KOPT-K1 (cell line): ENCODE results near the gene PUS7.
"Not testable (repeated sequence)": the region's sequence is repeated elsewhere in the genome, so short reads cannot be mapped to it uniquely, and the experiment has no call there.

Source experiments
- H3K27ac ChIP-seq: fragments of 200-600 bp; sonication (generic); 2 replicates; pipeline ENCODE4 v1.5.1; 2016; ENCODE audit warnings: antibody characterized with exemption, mild to moderate bottlenecking, low read depth, low read length; ENCODE audit not compliant: poor library complexity, severe bottlenecking
- H3K36me3 ChIP-seq: fragments of 200-600 bp; sonication (generic); 2 replicates; pipeline ENCODE4 v1.5.1; 2017; ENCODE audit warnings: antibody characterized with exemption, mild to moderate bottlenecking, low read length, moderate library complexity; ENCODE audit not compliant: insufficient read depth
- H3K9me3 ChIP-seq: fragments of 200-600 bp; sonication (generic); 2 replicates; pipeline ENCODE4 v1.5.1; 2017; ENCODE audit warnings: antibody characterized with exemption, low read length, mild to moderate bottlenecking; ENCODE audit not compliant: insufficient read depth, poor library complexity, severe bottlenecking

PUS7 gene

DNA sequence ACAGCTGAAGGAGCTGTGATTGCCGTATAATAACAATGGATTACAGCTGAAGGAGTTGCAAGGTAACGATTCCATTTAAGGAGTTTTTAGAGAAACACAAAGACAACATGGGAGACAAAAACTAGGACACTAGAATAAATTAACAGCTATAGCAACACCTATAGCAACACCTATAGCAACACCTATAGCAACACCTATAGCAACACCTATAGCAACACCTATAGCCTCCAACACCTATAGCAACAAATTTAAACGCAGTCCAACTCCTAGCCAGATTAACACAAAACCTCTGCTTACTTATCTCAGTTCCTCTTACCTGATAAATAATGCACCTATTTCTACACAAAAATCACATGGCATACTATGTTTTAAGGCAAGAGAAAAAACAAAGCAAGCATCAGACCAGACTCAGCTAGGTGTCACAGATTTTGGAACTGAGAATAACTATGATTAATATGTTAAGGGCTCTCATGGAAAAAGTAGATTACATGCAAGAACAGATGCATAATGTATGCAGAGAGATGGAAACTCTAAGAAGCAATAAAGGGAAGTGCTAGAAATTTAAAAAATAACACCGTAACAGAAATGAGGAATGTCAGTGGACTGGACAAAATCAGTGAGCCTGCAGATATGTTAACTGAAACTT is 77.6 kb downstream of the PUS7 start:
- Histone ChIP-seq H3K27ac (no peak overlapping the region), H3K36me3 (no peaks in the 10 kb centered on the region), H3K9me3 (no peaks in the 10 kb centered on the region)

DNA sequence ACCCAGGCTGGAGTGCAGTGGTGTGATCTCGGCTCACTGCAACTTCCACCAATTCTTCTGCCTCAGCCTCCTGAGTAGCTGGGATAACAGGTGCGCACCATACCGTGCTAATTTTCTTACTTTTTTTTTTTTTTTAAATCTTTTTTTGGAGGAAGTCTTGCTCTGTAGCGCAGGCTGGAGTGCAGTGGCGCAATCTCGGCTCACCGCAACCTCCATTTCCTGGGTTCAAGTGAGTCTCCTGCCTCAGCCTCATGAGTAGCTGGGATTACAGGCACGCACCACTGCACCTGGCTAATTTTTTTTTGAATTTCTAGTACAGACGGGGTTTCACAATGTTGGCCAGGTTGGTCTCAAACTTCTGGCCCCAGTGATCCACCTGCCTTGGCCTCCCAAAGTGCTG is 79.9 kb downstream of the PUS7 start:
- H3K36me3 ChIP-seq, H3K27ac ChIP-seq, H3K9me3 ChIP-seq: not testable (repeated sequence)

- no peaks in the 10 kb centered on the region for H3K36me3 ChIP-seq
- no peaks in the 10 kb centered on the region for H3K9me3 ChIP-seq
- no peak overlapping the region for H3K27ac ChIP-seq
Observed at GRCh38 chr7:105439174-105439893, 82.7 kb downstream of the PUS7 start.

- Histone ChIP-seq H3K36me3 (no peaks in the 10 kb centered on the region), H3K27ac (no peak overlapping the region), H3K9me3 (no peaks in the 10 kb centered on the region)
Observed at GRCh38 chr7:105438847-105439173, 83.3 kb downstream of the PUS7 start.

GRCh38 chr7:105438254-105438653 is 83.8 kb downstream of the PUS7 start:
- Histone ChIP-seq H3K36me3 (no peaks in the 10 kb centered on the region), H3K9me3 (no peaks in the 10 kb centered on the region), H3K27ac (no peak overlapping the region)

DNA sequence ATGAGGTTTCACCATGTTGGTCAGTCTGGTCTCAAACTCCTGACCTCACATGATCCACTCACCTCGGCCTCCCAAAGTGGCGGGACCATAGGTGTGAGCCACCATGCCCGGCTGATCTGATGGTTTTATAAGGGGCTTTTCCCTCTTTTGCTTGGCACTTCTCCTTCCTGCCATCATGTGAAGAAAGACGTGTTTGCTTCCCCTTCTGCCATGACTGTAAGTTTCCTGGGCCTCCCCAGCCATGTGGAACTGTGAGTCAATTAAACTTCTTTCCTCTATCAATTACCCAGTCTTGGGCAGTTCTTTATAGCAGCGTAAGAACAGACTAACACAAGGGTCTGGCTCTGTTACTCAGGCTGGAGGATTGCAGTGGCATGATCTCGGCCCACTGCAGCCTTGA is 84.7 kb downstream of the PUS7 start:
- not testable (repeated sequence) for H3K36me3 ChIP-seq, H3K9me3 ChIP-seq, H3K27ac ChIP-seq

DNA sequence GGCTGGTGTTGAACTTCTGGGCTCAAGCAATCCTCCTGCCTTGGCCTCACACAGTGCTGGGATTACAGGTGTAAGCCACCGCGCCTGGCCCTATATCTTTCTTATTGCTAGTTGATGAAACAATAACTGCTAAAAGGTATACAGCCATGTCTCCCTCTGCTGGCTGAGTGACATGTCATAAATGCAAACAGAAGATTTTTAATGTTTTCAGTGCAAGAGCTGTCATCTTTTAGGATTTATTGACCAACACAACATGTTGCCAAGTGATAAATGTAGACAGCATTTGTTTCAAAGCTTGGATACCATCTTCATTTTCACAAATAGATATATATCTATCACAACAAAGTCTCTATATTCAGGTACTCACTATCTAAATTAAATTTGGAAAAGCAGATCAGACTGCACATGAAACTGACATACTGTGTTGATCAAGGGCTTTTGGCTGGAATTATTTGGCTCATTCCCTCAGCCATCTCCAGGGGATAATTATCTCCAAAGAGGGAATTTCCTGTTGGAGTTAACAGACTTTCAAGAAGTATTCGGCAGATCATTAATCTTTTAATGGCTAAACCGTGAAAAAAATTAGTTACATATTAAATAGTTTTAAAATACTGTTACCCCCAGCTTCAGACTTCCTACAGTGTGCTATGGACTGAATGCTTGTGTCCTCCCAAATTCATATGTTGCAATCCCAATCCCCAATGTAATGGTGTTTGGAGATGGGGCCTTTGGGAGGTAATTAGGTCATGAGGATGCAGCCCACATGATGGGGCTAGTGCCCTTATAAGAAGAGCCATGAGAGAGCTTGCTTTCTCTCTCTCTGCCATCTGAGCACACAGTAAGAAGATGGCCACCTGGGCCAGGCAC is 92.1 kb downstream of the PUS7 start:
- Histone ChIP-seq H3K36me3 (no peaks in the 10 kb centered on the region), H3K9me3 (no peaks in the 10 kb centered on the region), H3K27ac (no peak overlapping the region)

DNA sequence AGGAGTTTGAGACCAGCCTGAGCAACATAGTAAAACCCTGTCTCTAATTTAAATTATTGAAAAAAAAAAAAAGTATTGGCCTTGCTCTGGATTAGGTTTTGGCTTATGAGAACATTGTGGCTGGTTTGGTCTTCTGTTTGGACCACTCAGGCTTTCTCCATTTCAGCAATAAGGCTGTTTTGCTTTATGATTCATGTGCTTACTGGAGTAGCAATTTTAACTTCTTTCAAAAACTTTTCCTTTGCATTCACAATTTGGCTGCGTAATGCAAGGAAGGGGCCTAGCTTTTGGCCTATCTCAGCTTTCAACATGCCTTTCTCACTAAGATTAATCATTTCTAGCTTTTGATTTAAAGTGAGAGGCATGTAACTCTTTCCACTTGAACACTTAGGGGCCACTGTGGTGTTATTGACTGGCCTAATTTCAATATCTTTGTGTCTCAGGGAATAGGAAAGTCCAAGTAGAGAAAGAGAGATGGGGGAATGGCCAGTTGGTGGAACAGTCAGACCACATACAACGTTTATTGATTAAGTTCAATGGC is 95.4 kb downstream of the PUS7 start:
- no peaks in the 10 kb centered on the region for H3K9me3 ChIP-seq
- H3K36me3 ChIP-seq, result no peaks in the 10 kb centered on the region
- no peak overlapping the region for H3K27ac ChIP-seq

GRCh38 chr7:105423987-105424386 is 98.1 kb downstream of the PUS7 start:
- H3K36me3 ChIP-seq, result no peaks in the 10 kb centered on the region
- H3K27ac ChIP-seq, result no peak overlapping the region
- no peaks in the 10 kb centered on the region for H3K9me3 ChIP-seq

GRCh38 chr7:105413887-105414437 is 108.1 kb downstream of the PUS7 start:
- Histone ChIP-seq H3K27ac (no peak overlapping the region), H3K9me3 (no peaks in the 10 kb centered on the region), H3K36me3 (no peaks in the 10 kb centered on the region)

DNA sequence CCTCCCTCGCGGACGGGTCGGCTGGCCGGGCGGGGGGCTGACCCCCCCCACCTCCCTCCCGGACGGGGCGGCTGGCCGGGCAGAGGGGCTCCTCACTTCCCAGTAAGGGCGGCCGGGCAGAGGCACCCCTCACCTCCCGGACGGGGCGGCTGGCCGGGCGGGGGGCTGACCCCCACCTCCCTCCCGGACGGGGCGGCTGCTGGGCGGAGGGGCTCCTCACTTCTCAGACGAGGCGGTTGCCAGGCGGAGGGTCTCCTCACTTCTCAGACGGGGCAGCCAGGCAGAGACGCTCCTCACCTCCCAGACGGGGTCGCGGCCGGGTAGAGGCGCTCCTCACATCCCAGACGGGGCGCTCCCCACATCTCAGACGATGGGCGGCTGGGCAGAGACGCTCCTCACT is 111.3 kb downstream of the PUS7 start:
- not testable (repeated sequence) for H3K9me3 ChIP-seq, H3K27ac ChIP-seq, H3K36me3 ChIP-seq

GRCh38 chr7:105409775-105410174 is 112.3 kb downstream of the PUS7 start:
- not testable (repeated sequence) for H3K36me3 ChIP-seq, H3K9me3 ChIP-seq, H3K27ac ChIP-seq

- Histone ChIP-seq H3K9me3 (no peaks in the 10 kb centered on the region), H3K36me3 (no peaks in the 10 kb centered on the region), H3K27ac (no peak overlapping the region)
Observed at GRCh38 chr7:105408791-105409410, 113.2 kb downstream of the PUS7 start.
